Frontal cortex (tissue), 4 donors: ENCODE results near the gene ZBED5. TPM values are rescaled to one million over a fixed set of nuclear protein-coding genes. Genes with fewer than 3 reads are reported as not detected.
"Not testable (repeated sequence)": the region's sequence is repeated elsewhere in the genome, so short reads cannot be mapped to it uniquely, and the experiment has no call there.

ENCODE experiments used
- DNase-seq, 2 donors: peaks; one replicate each; pipeline ENCODE4 v3.0.0; 2012; ENCODE audit warnings: low spot score in 2 of 2
- FAIRE-seq: peaks from 2 replicates; lab custom pipeline; 2012; peaks lifted over from hg19 to GRCh38; lab: Jason Lieb, UNC
- total RNA-seq: library from RNA; depleted of rRNA; stranded (reverse); fragments of >200 nt; gene quantifications from one replicate; pipeline ENCODE4 v1.2.3, GENCODE V29; 2014
- donor health status: control.
- donor health status: control.
- donor health status: control.

Gene ZBED5
- 67.7 TPM for total RNA-seq

GRCh38 chr11:10857709-10858438, at the start of gene ZBED5:
Gene ZBED5 (minus strand): TSS chr11:10858053. CDS start chr11:10854945, 3,108 bp downstream.
- no peak for FAIRE-seq

DNA sequence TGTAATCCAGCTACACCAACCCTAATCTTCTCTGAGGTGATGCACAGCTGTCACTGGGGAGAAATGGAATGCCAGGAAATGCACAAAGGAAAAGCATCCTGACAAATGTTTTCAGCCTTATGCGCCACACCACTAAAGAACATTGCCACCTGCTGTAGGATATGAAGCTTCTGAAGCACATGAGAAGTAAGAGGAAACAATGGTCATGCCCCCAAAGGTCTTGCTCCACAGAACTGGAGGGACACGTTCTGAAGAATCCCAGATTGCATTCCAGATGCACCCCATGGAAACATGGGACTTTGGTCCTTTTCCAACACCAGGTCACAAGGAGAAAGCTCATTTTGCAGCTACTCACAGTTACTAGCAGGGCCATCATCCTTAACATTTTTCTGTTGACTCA, 48.7 kb upstream of the ZBED5 start:
- no peak for DNase-seq
- no peak for FAIRE-seq

More at GRCh38 chr11:10857709-10858438, at the start of gene ZBED5:
- DNase-seq = peak; percentile 76 to 85

GRCh38 chr11:10902301-10903063, 44.6 kb upstream of the ZBED5 start:
- FAIRE-seq (no peak), DNase-seq (no peak)

GRCh38 chr11:10900681-10901415, 43.0 kb upstream of the ZBED5 start:
- no peak for DNase-seq
- FAIRE-seq = no peak

DNA sequence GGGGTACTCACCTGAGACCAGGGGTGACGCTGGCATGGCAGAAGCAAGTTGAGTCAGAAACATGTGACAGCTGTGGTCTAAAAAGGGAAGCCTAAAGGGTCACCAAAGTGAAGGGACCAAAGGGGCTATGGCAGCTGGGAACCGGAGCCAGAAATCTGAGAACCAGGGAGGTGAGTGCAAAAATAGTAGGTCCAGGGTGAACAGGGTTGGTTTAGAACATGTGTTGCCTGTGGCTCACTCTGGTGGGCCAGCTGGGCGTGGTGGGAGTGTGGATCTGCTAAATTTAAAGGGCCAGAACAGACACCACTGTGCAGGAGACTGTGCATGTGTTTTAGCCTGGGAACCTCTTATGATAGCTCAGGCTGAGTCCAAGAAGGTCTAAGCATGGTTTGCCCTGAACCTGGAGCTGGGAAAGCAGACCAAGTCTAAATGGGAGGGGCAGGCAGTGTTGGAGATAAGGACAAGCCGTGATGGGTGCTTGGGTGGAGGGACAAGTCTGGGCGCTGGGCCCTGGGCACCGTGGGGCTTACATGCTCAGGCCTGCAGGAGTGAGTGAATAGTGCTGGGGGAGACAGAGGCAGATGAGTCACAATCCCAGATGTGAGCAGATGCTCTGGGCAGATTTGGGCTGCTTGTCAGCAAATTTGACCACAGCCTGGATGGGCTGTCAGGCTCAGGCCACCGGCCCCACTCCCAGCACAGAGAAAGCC, 41.4 kb upstream of the ZBED5 start:
- DNase-seq (no peak), FAIRE-seq (no peak)

DNA sequence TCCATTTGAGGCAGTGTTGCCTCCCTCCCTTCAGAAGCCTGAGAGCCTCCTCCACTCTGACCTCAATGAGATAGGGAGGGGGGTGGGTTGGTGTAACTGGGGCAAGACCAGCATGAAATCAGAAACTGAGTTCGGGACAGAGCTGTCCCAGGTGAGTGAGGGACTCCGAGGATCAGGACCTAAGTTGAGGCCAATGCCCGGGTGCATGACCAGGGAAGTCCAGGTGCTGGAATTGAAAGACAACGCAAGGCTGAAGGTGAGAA, 40.8 kb upstream of the ZBED5 start:
- DNase-seq (no peak), FAIRE-seq (no peak)

DNA sequence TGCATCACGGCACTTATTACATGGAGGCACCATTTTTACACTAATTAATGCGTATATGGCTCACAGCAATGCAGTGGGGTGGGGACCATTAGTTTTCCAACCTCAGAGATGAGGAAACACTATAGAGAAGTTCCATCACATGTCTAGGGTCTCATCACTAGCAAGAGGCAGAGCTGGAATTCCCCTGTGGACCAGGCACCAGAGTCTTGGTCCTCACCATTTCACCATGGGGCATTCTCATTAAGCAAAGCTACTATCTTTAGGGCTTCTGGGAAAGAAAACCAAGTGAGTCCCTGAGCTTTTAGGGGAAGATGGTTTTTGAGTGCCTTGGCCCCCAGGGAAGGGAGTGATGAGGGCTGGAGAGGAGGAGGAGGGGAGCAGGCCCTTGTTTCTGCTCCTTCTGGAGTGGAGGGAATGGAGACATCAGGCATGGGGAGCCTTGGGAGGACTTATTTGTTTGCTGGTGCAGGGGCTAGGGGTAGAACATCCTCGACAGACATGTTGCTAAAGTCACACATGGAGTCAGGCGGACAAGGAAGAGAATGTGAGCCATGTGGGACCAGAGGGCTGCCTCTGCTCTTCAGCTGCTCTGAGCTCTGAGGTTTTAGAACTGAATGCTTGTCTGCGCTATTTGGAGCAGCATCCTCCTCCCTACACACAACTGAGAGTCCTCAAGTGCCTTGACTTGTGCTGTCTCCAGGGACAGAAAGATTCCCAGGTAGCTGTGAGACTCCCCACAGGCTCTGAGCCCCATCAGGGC, 40.3 kb upstream of the ZBED5 start:
- FAIRE-seq = no peak

GRCh38 chr11:10897150-10897549, 39.3 kb upstream of the ZBED5 start:
- FAIRE-seq = no peak
- DNase-seq = no peak

More for the DNA sequence above, 40.3 kb upstream of the ZBED5 start:
- no peak for DNase-seq

- DNase-seq (no peak), FAIRE-seq (no peak)
Measured at GRCh38 chr11:10896493-10896892, 38.6 kb upstream of the ZBED5 start.

GRCh38 chr11:10895285-10895684, 37.4 kb upstream of the ZBED5 start:
- no peak for FAIRE-seq
- DNase-seq = no peak

- no peak for DNase-seq
- FAIRE-seq = no peak
Measured at GRCh38 chr11:10894666-10895065, 36.8 kb upstream of the ZBED5 start.

DNA sequence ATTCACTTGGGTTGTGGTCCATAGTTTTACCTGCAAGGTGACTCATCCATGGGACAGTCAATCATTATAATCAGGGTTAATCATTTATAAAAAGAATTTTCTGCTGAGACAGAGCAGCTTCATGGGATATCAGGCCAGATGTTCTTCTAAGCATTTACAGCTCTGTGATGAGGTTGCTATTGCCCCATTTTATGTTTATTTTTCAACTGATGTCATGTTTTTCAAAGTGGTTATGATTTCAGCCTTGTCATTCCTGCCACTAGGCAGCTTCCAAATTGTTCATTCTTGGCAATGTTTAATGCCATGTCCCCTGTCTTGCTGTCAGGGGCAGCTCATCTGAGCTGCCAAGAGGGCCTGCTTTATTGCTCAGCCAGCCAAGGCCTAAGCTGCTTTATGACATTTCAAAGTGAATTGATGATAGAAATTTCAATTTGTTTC, 35.9 kb upstream of the ZBED5 start:
- FAIRE-seq = no peak
- DNase-seq = no peak

GRCh38 chr11:10892250-10892649, 34.4 kb upstream of the ZBED5 start:
- no peak for FAIRE-seq
- DNase-seq = no peak

DNA sequence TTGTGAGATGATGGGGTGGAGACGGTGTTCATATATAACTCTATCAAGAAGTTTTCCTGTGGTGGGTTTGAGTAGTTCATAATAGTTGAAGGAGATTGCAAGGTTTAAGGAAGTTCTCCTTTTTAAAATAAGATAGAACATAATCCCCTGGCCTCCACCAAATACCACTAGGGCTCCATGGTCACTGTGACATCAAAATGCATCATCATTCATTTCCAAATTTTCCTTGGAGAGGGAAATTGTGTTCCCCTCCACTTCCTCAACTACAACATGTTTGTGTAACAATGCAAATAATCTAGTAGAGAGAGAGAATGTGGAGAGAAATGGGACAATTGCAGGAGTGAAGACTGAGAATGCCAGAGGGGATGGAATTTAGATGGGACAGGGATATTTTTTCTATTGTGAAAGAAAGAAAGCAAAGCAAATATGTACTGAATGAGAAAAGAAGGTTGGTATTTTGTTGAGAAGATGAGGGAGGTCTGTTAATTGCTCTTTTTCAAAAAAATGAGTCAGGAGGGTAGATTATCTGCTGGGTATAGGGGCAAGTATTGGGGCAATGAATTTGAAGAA, 33.4 kb upstream of the ZBED5 start:
- DNase-seq (no peak), FAIRE-seq (no peak)

DNA sequence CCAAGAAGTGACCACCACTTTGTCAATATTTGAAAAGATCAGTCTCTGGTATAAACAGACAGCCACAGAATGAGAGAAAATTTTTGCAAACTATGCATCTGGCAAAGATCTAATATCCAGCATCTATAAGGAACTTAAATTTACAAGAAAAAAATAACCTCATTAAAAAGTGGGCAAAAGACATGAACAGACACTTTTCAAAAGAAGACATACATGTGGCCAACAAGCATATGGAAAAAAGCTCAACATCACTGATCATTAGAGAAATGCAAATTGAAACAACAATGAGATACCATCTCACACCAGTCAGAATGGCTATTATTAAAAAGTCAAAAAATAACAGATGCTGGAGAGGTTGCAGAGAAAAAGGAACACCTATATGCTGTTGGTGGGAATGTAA, 32.2 kb upstream of the ZBED5 start:
- DNase-seq, FAIRE-seq: not testable (repeated sequence)

- DNase-seq (no peak), FAIRE-seq (no peak)
Measured at GRCh38 chr11:10887307-10887706, 29.5 kb upstream of the ZBED5 start.

DNA sequence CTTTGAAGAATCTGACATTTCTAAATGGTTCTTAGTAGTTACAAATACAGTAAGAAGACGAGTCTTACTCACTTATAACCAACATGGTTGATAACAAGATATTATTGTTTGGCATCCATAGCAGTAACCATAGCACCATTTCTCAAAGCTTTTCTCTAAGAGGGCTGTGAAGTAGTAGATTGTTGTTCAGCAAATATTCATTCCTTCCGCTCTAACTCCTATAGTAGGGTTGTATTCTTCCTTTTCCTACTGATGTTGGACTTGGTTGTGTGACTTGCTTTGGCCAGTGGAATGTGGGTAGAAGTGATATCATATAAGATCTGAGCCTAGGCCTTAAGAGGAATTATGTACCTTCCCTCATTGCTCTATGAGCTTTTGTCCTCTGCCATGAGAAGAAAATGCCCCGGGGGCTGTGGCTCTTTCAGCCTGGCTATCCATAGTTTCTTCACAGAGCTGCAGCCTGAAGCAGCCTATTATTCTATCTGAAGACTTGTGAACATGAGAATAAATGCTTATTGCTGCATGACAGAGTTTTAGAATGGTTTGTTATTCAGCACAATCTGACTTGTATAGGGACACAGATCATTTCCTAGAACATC, 28.9 kb upstream of the ZBED5 start:
- no peak for FAIRE-seq
- no peak for DNase-seq

- FAIRE-seq = no peak
- DNase-seq = no peak
Measured at GRCh38 chr11:10885703-10886363, 28.0 kb upstream of the ZBED5 start.
